Measurements from ENCODE around the gene GLRX. TPM values are rescaled to one million over a fixed set of nuclear protein-coding genes. Genes with fewer than 3 reads are reported as not detected.

The GLRX gene
- total RNA-seq, 1 donor from 2014 or later: 18.3 TPM

DNA sequence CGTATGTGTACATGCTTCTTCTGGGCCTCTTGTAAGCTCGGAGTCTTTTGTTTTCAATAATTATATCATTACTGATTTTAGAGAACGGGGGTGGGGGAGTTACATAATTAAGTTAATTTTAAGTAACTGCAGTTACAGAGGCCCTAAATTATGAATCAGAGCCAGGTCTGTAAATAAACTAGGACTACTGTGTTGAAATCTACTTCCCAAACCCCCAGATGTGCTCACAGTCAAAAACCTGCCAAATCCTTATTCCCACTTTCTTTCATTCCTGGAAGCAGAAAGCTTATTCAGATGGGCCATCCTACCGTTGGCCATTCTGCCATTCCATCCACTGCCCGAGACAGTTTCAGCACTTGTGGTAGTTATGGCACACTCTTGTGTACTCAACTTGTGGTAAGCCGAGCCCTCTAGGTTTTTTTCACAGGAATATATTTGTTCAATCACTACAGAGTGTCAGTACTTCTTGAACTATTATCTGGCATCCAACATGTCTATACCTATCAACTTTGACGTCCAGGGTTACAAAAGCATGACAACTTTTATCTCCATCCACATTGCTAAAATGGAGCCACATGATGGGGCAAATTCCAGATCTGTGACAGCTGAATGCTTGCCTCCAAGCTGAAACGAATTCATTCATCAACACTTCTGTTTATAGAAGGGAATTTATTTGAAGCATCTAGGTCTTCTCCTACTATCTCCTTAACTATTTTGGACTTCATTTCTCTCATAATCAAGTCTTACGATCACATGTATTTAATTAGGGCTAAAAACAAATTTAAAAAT, 37.8 kb downstream of the GLRX start:
- Mint-ChIP-seq H3K27me3 (ENCODE audit: low read depth) (no peaks in the 10 kb centered on the region), H3K9me3 (ENCODE audit: low read depth) (no peaks in the 10 kb centered on the region), H3K27ac (ENCODE audit: unreplicated experiment) (no peak overlapping the region), H3K4me1 (ENCODE audit: low read depth) (peaks cover 25% of the 10 kb centered on the region), H3K36me3 (ENCODE audit: low read depth) (peaks cover 27% of the 10 kb centered on the region), H3K4me3 (ENCODE audit: unreplicated experiment) (no peak overlapping the region)
- no peak for DNase-seq (ENCODE audit: low spot score)
- TF ChIP-seq CTCF (IDR thresholded peaks at IDR 0.05): no peak

DNA sequence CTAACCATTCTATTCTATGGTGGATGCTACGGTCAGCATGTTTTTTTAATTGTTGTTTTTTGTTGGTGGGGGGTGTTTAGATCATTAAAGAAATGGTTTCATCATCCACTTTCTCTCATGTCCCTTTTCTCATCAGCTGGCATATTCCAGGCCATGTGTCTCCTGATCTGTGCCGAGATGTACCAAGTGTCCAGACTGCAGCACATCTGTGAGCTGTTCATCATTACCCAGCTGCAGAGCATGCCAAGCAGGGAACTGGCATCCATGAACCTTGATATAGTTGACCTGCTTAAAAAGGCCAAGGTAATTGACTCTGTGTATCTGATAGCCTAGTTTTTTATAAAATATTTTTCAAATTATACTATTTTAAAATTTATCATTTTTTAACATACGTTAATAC, 38.9 kb downstream of the GLRX start:
- Mint-ChIP-seq H3K27ac (ENCODE audit: unreplicated experiment) (no peak overlapping the region), H3K4me3 (ENCODE audit: unreplicated experiment) (no peak overlapping the region), H3K27me3 (ENCODE audit: low read depth) (no peaks in the 10 kb centered on the region), H3K4me1 (ENCODE audit: low read depth) (peaks cover 25% of the 10 kb centered on the region), H3K9me3 (ENCODE audit: low read depth) (no peaks in the 10 kb centered on the region), H3K36me3 (ENCODE audit: low read depth) (peaks cover 27% of the 10 kb centered on the region)
- no peak for TF ChIP-seq CTCF (IDR thresholded peaks at IDR 0.05)
- DNase-seq (ENCODE audit: low spot score): no peak

DNA sequence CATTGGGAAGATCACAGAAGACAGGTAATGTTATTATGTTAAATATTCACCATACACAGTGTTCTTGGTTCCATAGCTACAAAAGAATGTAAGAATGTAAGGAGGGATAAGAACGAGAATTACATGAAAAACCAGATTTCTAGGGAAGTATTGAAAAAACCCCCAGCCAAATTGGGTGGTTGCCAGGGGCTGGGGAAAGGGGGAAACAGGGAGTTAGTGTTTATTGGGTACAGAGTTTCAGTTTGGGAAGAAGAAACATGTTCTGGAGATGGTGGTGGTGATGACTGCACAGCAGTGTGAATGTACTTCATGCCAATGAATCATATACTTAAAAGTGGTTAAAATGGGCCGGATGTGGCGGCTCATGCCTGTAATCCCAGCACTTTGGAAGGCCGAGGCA, 40.3 kb downstream of the GLRX start:
- peaks cover 17% of the 10 kb centered on the region for H3K36me3 Mint-ChIP-seq (ENCODE audit: low read depth)

DNA sequence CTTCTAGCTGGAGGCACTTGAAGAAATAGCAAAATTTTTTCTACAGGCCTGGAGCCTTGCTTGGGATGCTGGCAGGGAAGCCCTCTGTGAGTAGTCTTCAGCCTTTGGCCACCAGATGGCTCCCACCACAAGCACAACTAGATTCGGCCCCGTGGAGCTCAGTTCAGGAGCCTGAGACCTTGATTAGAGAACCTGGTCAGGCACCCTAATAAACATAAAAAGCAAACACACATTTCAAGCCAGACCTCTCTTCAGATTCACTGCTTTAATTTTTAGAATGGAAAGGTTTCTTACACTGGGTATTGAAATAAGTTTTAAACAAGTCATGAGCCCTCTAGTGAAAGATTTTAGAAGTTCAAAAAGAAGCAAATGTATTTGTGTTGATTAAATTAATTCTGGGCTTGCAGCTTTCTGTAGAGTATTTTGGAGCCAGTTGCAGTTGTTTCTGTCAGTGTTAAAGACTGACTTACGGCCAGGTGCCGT, 41.4 kb downstream of the GLRX start:
- H3K4me1 Mint-ChIP-seq (ENCODE audit: low read depth): peaks cover 16% of the 10 kb centered on the region
- TF ChIP-seq CTCF (IDR thresholded peaks at IDR 0.05): peak; percentile 99
- DNase-seq (ENCODE audit: low spot score): no peak
- H3K9me3 Mint-ChIP-seq (ENCODE audit: low read depth): no peaks in the 10 kb centered on the region
- no peak overlapping the region for H3K4me3 Mint-ChIP-seq (ENCODE audit: unreplicated experiment)
- H3K27me3 Mint-ChIP-seq (ENCODE audit: low read depth): no peaks in the 10 kb centered on the region
- peaks cover 20% of the 10 kb centered on the region for H3K36me3 Mint-ChIP-seq (ENCODE audit: low read depth)
- peak overlapping the region; percentile 80 for H3K27ac Mint-ChIP-seq (ENCODE audit: unreplicated experiment)

More for the DNA sequence above, 40.3 kb downstream of the GLRX start:
- DNase-seq (ENCODE audit: low spot score): no peak
- H3K4me3 Mint-ChIP-seq (ENCODE audit: unreplicated experiment): no peak overlapping the region
- H3K27me3 Mint-ChIP-seq (ENCODE audit: low read depth): no peaks in the 10 kb centered on the region
- H3K27ac Mint-ChIP-seq (ENCODE audit: unreplicated experiment): no peak overlapping the region
- H3K9me3 Mint-ChIP-seq (ENCODE audit: low read depth): no peaks in the 10 kb centered on the region
- TF ChIP-seq CTCF (IDR thresholded peaks at IDR 0.05): no peak
- peaks cover 25% of the 10 kb centered on the region for H3K4me1 Mint-ChIP-seq (ENCODE audit: low read depth)

- Mint-ChIP-seq H3K27ac (ENCODE audit: unreplicated experiment) (no peak overlapping the region), H3K4me1 (ENCODE audit: low read depth) (peaks cover 11% of the 10 kb centered on the region), H3K9me3 (ENCODE audit: low read depth) (no peaks in the 10 kb centered on the region), H3K36me3 (ENCODE audit: low read depth) (peaks cover 17% of the 10 kb centered on the region), H3K4me3 (ENCODE audit: unreplicated experiment) (no peak overlapping the region), H3K27me3 (ENCODE audit: low read depth) (no peaks in the 10 kb centered on the region)
- DNase-seq (ENCODE audit: low spot score): no peak
- no peak for TF ChIP-seq CTCF (IDR thresholded peaks at IDR 0.05)
Observed at GRCh38 chr5:95780597-95780996, 41.9 kb downstream of the GLRX start.

All from chondrocyte (in vitro differentiated cells).